HFF-Myc (cell line): ENCODE results near the gene ZEB2.

ENCODE experiments used
- DNase-seq: peaks from one replicate; pipeline ENCODE4 v3.0.0-alpha.2; 2011; ENCODE audit warnings: low read depth; ENCODE audit errors: extremely low read depth
- H3K4me3 ChIP-seq: replicated peaks from 2 replicates; pipeline ENCODE4 v1.5.1; 2011; ENCODE audit warnings: low read depth, mild to moderate bottlenecking, control low read depth, low read length
- CTCF ChIP-seq: IDR thresholded peaks from 2 replicates; pipeline ENCODE4 v1.5.1; 2012; ENCODE audit warnings: mild to moderate bottlenecking, low read depth, low read length, control low read depth; ENCODE audit errors: missing control alignments

Gene ZEB2

GRCh38 chr2:144554492-144555210, 34.7 kb upstream of the ZEB2 start:
- DNase-seq, result no peak
- no peak overlapping the region for H3K4me3 ChIP-seq
- no peak for TF ChIP-seq CTCF

GRCh38 chr2:144553379-144553778, 33.5 kb upstream of the ZEB2 start:
- no peak overlapping the region for H3K4me3 ChIP-seq
- DNase-seq, result peak; percentile 65
- TF ChIP-seq CTCF, result no peak

DNA sequence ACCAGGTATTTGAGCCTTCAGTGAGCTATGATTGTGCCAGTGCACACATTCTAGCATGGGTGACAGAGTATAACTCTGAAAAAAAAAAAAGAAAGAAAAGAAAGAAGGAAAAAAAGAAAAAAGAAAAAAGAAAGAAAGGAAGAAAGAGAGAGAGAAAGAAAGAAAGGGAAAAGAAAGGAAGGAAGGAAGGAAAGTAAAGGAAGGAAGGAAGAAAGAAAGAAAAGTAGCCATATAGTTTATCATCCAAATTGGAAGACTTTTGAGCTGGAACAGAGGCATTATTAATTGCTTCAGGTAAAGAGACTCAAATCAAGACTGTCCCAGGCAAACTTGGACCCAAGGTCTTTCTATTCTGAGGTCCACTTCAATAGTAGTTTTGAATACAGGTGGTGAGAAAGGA, 32.9 kb upstream of the ZEB2 start:
- TF ChIP-seq CTCF, result no peak
- DNase-seq, result no peak
- H3K4me3 ChIP-seq, result no peak overlapping the region

DNA sequence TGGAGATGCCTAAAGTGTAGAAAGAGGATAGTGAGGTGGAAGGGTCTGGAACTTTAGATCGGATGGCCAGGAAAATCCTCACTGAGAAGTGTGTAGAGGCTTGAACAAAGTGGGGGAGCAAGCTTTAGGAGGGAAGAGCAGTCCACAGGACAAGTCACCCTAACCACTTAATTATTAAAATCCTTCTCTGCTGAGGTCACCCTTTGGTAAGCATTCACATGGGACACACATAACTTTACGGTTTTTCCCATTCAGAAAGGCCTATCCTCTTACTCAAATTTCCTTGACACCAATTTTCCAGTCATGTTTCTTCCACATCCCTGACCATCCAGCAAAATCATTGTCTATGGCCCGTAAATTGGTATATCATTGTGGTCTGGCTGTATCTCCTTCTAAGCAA, 31.0 kb upstream of the ZEB2 start:
- no peak overlapping the region for H3K4me3 ChIP-seq
- DNase-seq, result no peak
- no peak for TF ChIP-seq CTCF

- H3K4me3 ChIP-seq, result no peak overlapping the region
- no peak for DNase-seq
- no peak for TF ChIP-seq CTCF
Observed at GRCh38 chr2:144550084-144550483, 30.2 kb upstream of the ZEB2 start.

DNA sequence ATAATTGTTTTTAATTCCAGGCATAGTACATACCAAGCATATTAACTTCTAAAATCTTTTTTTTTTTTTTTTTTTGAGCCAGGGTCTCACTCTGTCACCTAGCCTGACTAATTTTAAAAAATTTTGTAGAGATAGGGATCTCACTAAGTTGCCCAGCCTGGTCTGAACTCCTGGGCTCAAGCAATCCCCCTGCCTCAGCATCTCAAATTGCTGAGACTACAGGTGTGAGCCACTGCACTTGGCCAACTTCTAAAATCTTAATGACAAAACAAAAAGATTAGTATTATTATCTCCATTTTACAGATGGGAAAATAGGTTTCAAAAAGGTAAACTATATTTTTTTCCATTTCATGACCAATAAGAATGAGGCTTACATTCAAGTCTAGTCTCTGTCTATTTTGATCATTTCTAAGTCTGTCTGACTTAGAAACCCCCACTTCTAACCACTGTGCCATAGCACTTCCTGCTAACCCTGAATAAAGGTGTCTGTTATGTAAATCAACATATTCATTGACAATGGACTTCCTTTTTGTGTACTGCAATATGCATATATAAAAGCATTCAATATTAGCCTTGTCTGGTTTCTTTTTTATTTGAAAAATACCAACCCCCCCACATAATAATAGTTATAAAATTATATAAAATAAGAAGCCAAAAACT, 28.7 kb upstream of the ZEB2 start:
- H3K4me3 ChIP-seq, result no peak overlapping the region
- TF ChIP-seq CTCF, result no peak

More for the DNA sequence above, 28.7 kb upstream of the ZEB2 start:
- no peak for DNase-seq
